Measurements from ENCODE around the gene ARHGAP42. TPM values are rescaled to one million over a fixed set of nuclear protein-coding genes. Genes with fewer than 3 reads are reported as not detected.

ARHGAP42 gene
- total and polyA plus RNA-seq, 2 of the 13 experiments (the other 11 are each of a cell fraction or from before 2014, with no cell fraction given): 2.5 to 4.3 TPM

DNA sequence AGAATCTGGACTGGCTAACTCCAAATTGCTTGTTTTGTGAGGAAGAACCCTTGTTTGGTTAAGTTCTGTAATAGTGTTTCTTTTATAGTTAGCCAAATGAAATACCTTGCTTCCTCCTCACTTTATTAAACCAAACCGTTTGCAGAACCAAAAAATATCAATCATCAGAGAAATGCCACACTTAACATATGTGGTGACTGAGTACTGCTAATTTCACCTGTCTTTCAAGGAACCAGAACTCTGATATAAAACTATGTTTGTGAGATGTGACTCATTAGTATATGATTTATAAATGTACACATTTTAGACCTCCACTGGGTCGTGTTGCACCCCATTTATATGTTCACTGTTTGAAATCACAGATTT lies 322.6 kb downstream of the ARHGAP42 start:
- BruUV-seq (replicated peaks): no TSS peak
- POLR2A ChIA-PET: no interaction called here
- no peak for ATAC-seq

DNA sequence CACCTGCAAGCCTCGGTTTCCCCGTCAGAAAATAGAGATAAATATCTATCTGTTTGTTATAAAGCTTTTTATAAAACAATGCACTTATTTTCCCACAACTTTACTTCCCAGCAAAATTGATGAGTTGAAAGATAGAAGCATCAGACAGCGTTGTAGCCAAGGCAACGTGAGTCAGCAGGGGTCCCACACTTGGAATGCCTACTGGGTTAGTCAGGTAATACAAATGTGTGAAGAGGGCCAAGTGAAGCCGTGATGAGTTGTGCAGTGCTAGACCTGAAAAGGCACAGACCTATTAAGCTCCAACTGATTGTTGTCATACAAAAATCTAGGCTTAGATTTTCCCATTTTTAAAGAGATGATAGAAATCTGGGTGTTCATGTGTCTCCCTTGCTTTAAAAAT lies 323.8 kb downstream of the ARHGAP42 start:
- no peak for ATAC-seq
- H3K27ac ChIP-seq (ENCODE audit: extremely low read length, insufficient read depth, low read length): no peak overlapping the region
- no peak overlapping the region for H2AFZ ChIP-seq (ENCODE audit: low read length)
- intact Hi-C loops (cut with micrococcal nuclease; ENCODE audit: unreplicated experiment) (no loop called here), in situ Hi-C loops (cut with HindIII; ENCODE audit: extremely low pct_ligation_motif_present, low pct_unique_long_range_greater_than_20kb) (no loop called here)
- H3K36me3 ChIP-seq (replicated peaks in 1 of 2; ENCODE audit: control insufficient read depth in 1 of 2, insufficient read depth in 2 of 2, low read length in 2 of 2): no peaks in the 10 kb centered on the region
- no peak for TF ChIP-seq ZC3H13 (CRISPR knock-in tag; IDR thresholded peaks at IDR 0.05)
- TF ChIP-seq, protein P1, sequence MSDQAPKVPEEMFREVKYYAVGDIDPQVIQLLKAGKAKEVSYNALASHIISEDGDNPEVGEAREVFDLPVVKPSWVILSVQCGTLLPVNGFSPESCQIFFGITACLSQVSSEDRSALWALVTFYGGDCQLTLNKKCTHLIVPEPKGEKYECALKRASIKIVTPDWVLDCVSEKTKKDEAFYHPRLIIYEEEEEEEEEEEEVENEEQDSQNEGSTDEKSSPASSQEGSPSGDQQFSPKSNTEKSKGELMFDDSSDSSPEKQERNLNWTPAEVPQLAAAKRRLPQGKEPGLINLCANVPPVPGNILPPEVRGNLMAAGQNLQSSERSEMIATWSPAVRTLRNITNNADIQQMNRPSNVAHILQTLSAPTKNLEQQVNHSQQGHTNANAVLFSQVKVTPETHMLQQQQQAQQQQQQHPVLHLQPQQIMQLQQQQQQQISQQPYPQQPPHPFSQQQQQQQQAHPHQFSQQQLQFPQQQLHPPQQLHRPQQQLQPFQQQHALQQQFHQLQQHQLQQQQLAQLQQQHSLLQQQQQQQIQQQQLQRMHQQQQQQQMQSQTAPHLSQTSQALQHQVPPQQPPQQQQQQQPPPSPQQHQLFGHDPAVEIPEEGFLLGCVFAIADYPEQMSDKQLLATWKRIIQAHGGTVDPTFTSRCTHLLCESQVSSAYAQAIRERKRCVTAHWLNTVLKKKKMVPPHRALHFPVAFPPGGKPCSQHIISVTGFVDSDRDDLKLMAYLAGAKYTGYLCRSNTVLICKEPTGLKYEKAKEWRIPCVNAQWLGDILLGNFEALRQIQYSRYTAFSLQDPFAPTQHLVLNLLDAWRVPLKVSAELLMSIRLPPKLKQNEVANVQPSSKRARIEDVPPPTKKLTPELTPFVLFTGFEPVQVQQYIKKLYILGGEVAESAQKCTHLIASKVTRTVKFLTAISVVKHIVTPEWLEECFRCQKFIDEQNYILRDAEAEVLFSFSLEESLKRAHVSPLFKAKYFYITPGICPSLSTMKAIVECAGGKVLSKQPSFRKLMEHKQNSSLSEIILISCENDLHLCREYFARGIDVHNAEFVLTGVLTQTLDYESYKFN (CRISPR knock-in tag; conservative IDR thresholded peaks at IDR 0.05): no peak
- TF ChIP-seq, protein P2, sequence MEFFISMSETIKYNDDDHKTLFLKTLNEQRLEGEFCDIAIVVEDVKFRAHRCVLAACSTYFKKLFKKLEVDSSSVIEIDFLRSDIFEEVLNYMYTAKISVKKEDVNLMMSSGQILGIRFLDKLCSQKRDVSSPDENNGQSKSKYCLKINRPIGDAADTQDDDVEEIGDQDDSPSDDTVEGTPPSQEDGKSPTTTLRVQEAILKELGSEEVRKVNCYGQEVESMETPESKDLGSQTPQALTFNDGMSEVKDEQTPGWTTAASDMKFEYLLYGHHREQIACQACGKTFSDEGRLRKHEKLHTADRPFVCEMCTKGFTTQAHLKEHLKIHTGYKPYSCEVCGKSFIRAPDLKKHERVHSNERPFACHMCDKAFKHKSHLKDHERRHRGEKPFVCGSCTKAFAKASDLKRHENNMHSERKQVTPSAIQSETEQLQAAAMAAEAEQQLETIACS (CRISPR knock-in tag; IDR thresholded peaks at IDR 0.05): no peak
- no peak for TF ChIP-seq KLF12 (CRISPR knock-in tag; IDR thresholded peaks at IDR 0.05; ENCODE audit: borderline replicate concordance)
- TF ChIP-seq ZNF205 (CRISPR knock-in tag; IDR thresholded peaks at IDR 0.05): no peak
- CTCF ChIA-PET (ENCODE audit: low intra/inter-chr PET ratio, low total read pairs): no interaction called here
- no peaks in the 10 kb centered on the region for H3K79me2 ChIP-seq (ENCODE audit: insufficient read depth, low read length)
- H3K4me3 ChIP-seq (replicated peaks in 1 of 3; ENCODE audit: insufficient read depth in 1 of 3, low read depth in 2 of 3, low read length in 3 of 3): no peak overlapping the region
- whole genome bisulfite sequencing (ENCODE audit: low lambda C conversion rate): 2% methylated on average over 5 of the region's 5 CpGs
- H3K9me3 ChIP-seq (ENCODE audit: low read length): no peaks in the 10 kb centered on the region
- H4K20me1 ChIP-seq (ENCODE audit: insufficient read depth, low read length): no peaks in the 10 kb centered on the region
- H3K4me1 ChIP-seq (ENCODE audit: insufficient read depth, low read length): no peaks in the 10 kb centered on the region
- POLR2A ChIA-PET: no interaction called here
- H3K4me2 ChIP-seq (ENCODE audit: low read depth, low read length): no peak overlapping the region
- no peak for FAIRE-seq
- BruUV-seq (replicated peaks): no TSS peak
- H3K9ac ChIP-seq (ENCODE audit: insufficient read depth, low read depth, low read length): no peak overlapping the region
- DNase-seq (ENCODE audit: low spot score): no peak
- no peaks in the 10 kb centered on the region for H3K27me3 ChIP-seq (ENCODE audit: control insufficient read depth in 1 of 2, insufficient read depth in 2 of 2, low read length in 2 of 2)

More for the DNA sequence above, 322.6 kb downstream of the ARHGAP42 start:
- in situ Hi-C loops (cut with HindIII; ENCODE audit: extremely low pct_ligation_motif_present, low pct_unique_long_range_greater_than_20kb) (no loop called here), intact Hi-C loops (cut with micrococcal nuclease; ENCODE audit: unreplicated experiment) (no loop called here)
- Histone ChIP-seq H3K27me3 (ENCODE audit: control insufficient read depth in 1 of 2, insufficient read depth in 2 of 2, low read length in 2 of 2) (no peaks in the 10 kb centered on the region), H3K4me1 (ENCODE audit: insufficient read depth, low read length) (no peaks in the 10 kb centered on the region), H2AFZ (ENCODE audit: low read length) (no peak overlapping the region), H3K79me2 (ENCODE audit: insufficient read depth, low read length) (no peaks in the 10 kb centered on the region), H3K27ac (ENCODE audit: extremely low read length, insufficient read depth, low read length) (no peak overlapping the region), H4K20me1 (ENCODE audit: insufficient read depth, low read length) (no peaks in the 10 kb centered on the region), H3K4me2 (ENCODE audit: low read depth, low read length) (no peak overlapping the region), H3K4me3 (replicated peaks in 1 of 3; ENCODE audit: insufficient read depth in 1 of 3, low read depth in 2 of 3, low read length in 3 of 3) (no peak overlapping the region), H3K36me3 (replicated peaks in 1 of 2; ENCODE audit: control insufficient read depth in 1 of 2, insufficient read depth in 2 of 2, low read length in 2 of 2) (no peaks in the 10 kb centered on the region), H3K9me3 (ENCODE audit: low read length) (no peaks in the 10 kb centered on the region), H3K9ac (ENCODE audit: insufficient read depth, low read depth, low read length) (no peak overlapping the region)
- CTCF ChIA-PET (ENCODE audit: low intra/inter-chr PET ratio, low total read pairs): no interaction called here
- FAIRE-seq (no peak), DNase-seq (ENCODE audit: low spot score) (no peak)
- TF ChIP-seq ZNF567 (CRISPR knock-in tag; IDR thresholded peaks at IDR 0.05; ENCODE audit: borderline replicate concordance) (no peak), HOXD1 (CRISPR knock-in tag; IDR thresholded peaks at IDR 0.05) (no peak), HIVEP1 (CRISPR knock-in tag; IDR thresholded peaks at IDR 0.05) (no peak), ZNF674 (CRISPR knock-in tag; IDR thresholded peaks at IDR 0.05; ENCODE audit: low read depth) (no peak), ZBTB7A (CRISPR knock-in tag; IDR thresholded peaks at IDR 0.05) (no peak), ZBTB21 (CRISPR knock-in tag; IDR thresholded peaks at IDR 0.05) (no peak), NAIF1 (CRISPR knock-in tag; IDR thresholded peaks at IDR 0.05; ENCODE audit: borderline replicate concordance) (no peak), GATAD2A (CRISPR knock-in tag; IDR thresholded peaks at IDR 0.05) (no peak), ZFP36L2 (CRISPR knock-in tag; IDR thresholded peaks at IDR 0.05) (no peak)
- TF ChIP-seq, protein P3, sequence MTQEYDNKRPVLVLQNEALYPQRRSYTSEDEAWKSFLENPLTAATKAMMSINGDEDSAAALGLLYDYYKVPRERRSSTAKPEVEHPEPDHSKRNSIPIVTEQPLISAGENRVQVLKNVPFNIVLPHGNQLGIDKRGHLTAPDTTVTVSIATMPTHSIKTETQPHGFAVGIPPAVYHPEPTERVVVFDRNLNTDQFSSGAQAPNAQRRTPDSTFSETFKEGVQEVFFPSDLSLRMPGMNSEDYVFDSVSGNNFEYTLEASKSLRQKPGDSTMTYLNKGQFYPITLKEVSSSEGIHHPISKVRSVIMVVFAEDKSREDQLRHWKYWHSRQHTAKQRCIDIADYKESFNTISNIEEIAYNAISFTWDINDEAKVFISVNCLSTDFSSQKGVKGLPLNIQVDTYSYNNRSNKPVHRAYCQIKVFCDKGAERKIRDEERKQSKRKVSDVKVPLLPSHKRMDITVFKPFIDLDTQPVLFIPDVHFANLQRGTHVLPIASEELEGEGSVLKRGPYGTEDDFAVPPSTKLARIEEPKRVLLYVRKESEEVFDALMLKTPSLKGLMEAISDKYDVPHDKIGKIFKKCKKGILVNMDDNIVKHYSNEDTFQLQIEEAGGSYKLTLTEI (CRISPR knock-in tag; conservative IDR thresholded peaks at IDR 0.05): no peak
- WGBS (ENCODE audit: low lambda C conversion rate): 4% methylated on average over 2 of the region's 2 CpGs

Measured in HepG2 (cell line).